GM12864 (cell line): Measurements from ENCODE around the gene UTF1.

Source experiments
- DNase-seq: peaks from one replicate; pipeline ENCODE4 v3.0.0-alpha.2; 2011; ENCODE audit warnings: low read depth
- H3K4me3 ChIP-seq: 2 replicates; pipeline ENCODE4 v1.5.1; 2011; ENCODE audit warnings: mild to moderate bottlenecking, low read depth, low read length, control low read depth
- TF ChIP-seq, protein P1 (sequence below): IDR thresholded peaks from 2 replicates; pipeline ENCODE4 v1.5.1; 2011; ENCODE audit warnings: low read depth, mild to moderate bottlenecking, moderate library complexity, low read length, control low read depth, inconsistent platforms; ENCODE audit errors: missing control alignments

Gene UTF1

DNA sequence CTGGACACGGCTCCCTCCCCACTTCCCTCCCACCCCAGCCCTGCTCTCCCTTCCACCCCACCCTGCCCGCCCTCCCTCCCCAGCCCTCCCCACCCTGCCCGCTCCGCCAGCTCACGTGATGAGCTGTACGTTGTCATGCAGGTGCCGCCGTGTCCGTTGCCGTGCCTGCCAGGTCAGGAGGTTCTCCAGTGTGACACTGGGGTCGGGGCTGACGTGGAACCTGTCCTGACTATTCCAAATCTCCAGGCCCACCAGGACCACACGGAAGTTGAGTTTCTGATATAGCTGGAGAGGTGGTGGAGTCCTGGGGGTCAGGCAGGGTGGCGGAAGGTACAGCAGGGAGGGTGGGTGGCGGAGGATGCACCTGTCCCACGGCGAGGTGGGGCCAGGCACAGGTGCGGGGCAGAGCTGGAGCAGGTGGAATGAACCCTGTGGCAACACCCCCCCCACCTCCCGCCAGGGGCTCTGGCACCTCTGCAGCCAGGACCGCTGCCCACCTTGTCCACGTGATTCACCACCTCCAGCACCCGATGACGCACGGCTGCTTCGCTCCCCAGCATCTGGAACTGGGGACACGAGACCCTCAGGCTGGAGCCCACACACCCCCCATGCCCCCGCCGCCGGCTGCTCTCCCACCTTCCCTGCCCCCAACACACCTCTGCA is 42.4 kb downstream of the UTF1 start:
- no peak overlapping the region for H3K4me3 ChIP-seq
- no peak for DNase-seq
- TF ChIP-seq, protein P1, sequence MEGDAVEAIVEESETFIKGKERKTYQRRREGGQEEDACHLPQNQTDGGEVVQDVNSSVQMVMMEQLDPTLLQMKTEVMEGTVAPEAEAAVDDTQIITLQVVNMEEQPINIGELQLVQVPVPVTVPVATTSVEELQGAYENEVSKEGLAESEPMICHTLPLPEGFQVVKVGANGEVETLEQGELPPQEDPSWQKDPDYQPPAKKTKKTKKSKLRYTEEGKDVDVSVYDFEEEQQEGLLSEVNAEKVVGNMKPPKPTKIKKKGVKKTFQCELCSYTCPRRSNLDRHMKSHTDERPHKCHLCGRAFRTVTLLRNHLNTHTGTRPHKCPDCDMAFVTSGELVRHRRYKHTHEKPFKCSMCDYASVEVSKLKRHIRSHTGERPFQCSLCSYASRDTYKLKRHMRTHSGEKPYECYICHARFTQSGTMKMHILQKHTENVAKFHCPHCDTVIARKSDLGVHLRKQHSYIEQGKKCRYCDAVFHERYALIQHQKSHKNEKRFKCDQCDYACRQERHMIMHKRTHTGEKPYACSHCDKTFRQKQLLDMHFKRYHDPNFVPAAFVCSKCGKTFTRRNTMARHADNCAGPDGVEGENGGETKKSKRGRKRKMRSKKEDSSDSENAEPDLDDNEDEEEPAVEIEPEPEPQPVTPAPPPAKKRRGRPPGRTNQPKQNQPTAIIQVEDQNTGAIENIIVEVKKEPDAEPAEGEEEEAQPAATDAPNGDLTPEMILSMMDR: no peak

DNA sequence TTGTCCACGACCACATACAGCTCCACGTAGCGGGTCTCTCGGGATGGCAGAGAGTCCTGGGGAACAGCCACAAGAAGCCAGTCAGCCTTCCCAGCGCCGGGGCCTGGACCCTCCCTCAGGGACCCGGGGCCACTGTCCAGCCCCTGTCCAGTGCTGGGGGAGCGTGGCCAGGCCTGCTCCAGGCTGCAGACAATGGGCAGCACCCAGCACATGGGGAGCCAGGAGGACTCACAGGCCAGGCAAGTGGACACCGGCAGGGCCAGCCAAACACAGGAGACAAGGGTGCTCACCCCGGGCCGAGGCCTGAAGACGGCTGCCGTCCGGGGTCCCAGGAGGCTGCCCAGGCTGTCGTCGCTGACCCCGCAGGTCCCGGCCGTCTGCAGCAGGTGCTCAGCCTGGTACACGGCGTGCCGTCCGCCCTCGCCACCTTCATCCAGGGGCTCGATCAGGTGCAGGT is 43.0 kb downstream of the UTF1 start:
- no peak overlapping the region for H3K4me3 ChIP-seq
- DNase-seq: no peak
- TF ChIP-seq, protein P1: no peak

DNA sequence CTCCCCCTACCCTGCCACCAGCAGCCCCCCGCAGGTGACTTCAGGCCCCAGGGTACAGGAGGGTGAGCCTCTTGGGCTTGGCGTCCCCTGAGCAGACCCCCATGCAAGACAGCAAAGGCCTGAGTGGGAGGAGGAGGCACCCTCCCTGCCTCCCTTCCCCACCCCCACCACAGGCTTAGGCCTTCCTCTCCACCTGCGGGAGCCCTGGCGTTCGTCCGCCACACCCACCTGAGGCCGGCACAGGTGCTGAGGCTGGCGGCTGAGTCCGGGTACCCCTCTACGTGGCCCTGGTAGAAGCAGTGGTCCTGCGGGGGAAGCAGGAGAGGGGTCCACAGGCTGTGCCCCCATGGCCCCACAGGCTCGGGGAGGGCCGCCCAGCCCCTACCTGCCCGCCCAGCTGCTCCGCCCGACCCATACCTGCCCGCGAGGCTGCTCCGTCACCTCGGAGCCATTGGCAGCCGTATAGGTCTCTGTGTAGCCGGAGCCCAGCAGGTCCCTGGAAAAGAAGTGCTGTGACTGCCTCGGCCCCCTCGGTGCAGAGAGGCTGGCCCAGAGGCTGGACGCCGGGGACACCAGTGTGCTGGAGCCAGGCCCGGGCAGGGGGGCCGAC is 43.6 kb downstream of the UTF1 start:
- no peak for DNase-seq
- H3K4me3 ChIP-seq: no peak overlapping the region
- TF ChIP-seq, protein P1: no peak

DNA sequence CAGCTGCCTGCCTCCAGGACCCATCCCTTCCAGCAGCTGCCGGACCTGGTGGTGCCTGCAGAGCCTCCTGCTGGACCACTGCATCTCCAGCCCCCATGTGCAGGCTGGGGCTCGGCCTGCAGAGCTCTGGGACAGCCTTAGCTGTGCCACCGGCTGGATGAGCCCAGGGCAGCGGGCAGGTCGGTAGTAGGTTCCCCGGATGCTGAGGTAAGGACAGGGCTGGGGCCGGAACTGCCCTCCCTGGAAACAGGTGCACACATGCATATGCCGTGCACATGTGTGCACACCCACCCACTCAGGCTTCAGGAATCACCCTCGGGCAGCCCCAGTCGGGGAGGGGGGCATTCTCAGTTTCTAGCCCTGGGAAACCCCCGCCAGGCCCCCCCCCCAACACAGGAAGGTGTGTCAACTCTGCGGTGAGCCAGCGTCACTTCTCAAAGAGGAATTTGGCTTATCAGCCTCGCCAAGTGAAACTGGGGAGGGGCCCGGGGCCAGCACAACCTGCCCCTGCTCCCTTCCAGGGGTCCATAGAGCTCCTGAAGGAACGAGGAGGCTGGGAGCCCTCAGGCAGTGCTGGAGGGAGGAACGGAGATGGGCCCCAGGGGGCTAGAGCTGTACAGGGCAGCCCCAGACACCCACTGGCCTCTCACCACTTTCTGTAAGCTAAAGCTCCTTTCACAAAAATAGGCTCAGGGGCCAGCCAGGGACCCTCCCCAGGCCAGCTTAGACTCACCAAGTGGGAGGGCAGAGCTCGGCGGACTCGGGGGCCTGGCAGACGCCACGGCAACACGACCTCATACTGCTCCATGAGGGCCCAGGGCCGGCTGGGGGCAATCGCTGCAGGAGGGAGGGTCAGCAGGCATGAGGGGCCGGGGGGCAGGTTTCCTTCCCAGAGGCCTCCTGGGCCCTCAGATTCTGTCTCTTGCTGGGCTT is 45.0 kb downstream of the UTF1 start:
- DNase-seq: peak; percentile 64
- peak overlapping the region; percentile 92 for H3K4me3 ChIP-seq
- TF ChIP-seq, protein P1: no peak

DNA sequence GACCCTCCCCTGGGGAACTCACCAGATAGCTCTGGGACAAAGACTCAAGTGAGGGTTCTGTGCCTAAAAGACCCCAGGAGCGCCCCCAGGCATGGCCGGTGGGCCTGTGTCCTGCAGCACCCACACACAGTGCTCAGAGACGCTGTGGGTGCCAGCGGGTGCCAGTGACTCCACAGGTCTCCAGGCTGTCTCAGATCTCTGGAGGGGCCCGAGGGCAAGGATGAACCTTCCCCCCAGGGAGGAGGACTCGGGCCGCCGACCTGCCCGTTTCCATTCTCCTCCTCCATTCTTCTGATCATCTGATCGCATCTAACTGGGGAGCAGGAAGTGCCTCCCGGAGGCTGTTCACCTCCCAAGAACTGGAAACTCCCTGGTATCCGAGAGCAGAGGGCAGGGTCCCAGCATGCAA is 45.7 kb downstream of the UTF1 start:
- peak overlapping the region; percentile 92 for H3K4me3 ChIP-seq
- DNase-seq: no peak

DNA sequence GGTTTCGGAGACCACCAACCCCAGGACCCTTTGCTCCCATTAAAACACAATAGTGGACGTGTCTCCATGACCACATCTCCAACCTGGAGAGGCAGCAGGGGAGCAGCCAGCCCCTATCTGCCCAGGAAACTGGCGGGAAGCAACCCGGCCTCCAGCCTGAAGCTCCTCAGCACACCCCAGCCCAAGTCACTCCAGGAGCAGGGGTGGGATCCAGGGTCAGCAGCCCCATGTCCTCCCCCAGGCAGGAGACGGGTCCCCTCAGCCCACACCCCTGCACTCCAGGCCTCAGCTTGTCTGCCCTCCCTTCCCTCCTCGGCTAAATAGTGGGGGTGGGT is 46.0 kb downstream of the UTF1 start:
- TF ChIP-seq, protein P1: no peak
- peak overlapping the region; percentile 92 for H3K4me3 ChIP-seq
- DNase-seq: no peak

More for the DNA sequence above, 45.7 kb downstream of the UTF1 start:
- TF ChIP-seq, protein P1: peak; percentile 70
